ENCODE data around the gene HSPG2. TPM values are rescaled to one million over a fixed set of nuclear protein-coding genes. Genes with fewer than 3 reads are reported as not detected.
A peak's percentile ranks its signal among the peaks of the same experiment; 100 is the strongest.
"Not testable (repeated sequence)": the region's sequence is repeated elsewhere in the genome, so short reads cannot be mapped to it uniquely, and the experiment has no call there.

HSPG2 gene
- total and polyA plus RNA-seq, 8 donors = 50.4 to 164 (median 63.9) TPM

- FAIRE-seq (no peak), DNase-seq (no peak), ATAC-seq (peak in 2 of 4 donors; percentile 6 to 13)
- Histone ChIP-seq H3K4me1 (peaks cover 8 to 17% (median 9%) of the 10 kb centered on the region in 3 donors), H3K9me3 (no peaks in the 10 kb centered on the region), H3K4me3 (no peak overlapping the region), H3K27me3 (no peaks in the 10 kb centered on the region), H3K36me3 (no peaks in the 10 kb centered on the region), H3K27ac (peak overlapping the region in 2 of 4 donors; percentile 42 to 48)
- WGBS, 2 donors = 79 to 87% methylated on average over 9 of the region's 9 CpGs
- TF ChIP-seq, protein P1, sequence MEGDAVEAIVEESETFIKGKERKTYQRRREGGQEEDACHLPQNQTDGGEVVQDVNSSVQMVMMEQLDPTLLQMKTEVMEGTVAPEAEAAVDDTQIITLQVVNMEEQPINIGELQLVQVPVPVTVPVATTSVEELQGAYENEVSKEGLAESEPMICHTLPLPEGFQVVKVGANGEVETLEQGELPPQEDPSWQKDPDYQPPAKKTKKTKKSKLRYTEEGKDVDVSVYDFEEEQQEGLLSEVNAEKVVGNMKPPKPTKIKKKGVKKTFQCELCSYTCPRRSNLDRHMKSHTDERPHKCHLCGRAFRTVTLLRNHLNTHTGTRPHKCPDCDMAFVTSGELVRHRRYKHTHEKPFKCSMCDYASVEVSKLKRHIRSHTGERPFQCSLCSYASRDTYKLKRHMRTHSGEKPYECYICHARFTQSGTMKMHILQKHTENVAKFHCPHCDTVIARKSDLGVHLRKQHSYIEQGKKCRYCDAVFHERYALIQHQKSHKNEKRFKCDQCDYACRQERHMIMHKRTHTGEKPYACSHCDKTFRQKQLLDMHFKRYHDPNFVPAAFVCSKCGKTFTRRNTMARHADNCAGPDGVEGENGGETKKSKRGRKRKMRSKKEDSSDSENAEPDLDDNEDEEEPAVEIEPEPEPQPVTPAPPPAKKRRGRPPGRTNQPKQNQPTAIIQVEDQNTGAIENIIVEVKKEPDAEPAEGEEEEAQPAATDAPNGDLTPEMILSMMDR (IDR thresholded peaks at IDR 0.05) = no peak
- intact Hi-C loops (cut with DNase I) = loop anchor here in 1 of 3 donors (10.0 kb wide), 1 partner anchor 45 kb away; no protein-coding TSS in a partner anchor
Observed at GRCh38 chr1:21909787-21910503, 27.2 kb downstream of the HSPG2 start.

DNA sequence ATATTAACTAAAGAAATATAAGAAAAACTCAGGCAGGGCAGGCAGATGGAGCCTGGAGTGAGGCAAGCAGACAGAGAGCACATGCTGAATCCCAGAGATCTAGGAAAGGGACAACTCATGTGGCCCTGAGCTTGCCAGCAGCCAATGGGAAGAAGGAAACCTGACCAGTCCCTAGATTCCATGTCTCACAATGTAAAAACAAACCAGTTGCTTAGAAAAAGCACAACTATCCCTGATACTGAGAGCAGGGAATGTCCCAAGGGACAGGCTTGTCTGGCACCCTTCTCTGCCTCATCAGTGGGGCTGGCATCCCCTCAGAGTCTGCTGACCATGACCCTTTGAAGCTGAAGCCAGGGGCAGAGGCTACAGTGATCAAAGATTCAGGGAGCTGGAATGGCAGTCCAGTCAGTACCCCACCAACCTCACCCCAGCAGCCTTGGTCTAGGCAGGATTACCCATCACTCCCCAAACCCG lies 27.8 kb downstream of the HSPG2 start:
- DNase-seq = no peak
- Histone ChIP-seq H3K4me1 (peaks cover 2 to 18% (median 8%) of the 10 kb centered on the region in 3 donors), H3K27me3 (no peaks in the 10 kb centered on the region), H3K9me3 (no peaks in the 10 kb centered on the region), H3K36me3 (no peaks in the 10 kb centered on the region), H3K27ac (peak overlapping the region in 2 of 4 donors; percentile 42 to 48), H3K4me3 (no peak overlapping the region)
- TF ChIP-seq, protein P1 (IDR thresholded peaks at IDR 0.05) = no peak
- 79 to 88% methylated on average over 1 of the region's 1 CpG for WGBS, 2 donors
- intact Hi-C loops (cut with DNase I) = loop anchor here in 1 of 3 donors (10.0 kb wide), 1 partner anchor 45 kb away; no protein-coding TSS in a partner anchor
- FAIRE-seq = no peak
- ATAC-seq = no peak

DNA sequence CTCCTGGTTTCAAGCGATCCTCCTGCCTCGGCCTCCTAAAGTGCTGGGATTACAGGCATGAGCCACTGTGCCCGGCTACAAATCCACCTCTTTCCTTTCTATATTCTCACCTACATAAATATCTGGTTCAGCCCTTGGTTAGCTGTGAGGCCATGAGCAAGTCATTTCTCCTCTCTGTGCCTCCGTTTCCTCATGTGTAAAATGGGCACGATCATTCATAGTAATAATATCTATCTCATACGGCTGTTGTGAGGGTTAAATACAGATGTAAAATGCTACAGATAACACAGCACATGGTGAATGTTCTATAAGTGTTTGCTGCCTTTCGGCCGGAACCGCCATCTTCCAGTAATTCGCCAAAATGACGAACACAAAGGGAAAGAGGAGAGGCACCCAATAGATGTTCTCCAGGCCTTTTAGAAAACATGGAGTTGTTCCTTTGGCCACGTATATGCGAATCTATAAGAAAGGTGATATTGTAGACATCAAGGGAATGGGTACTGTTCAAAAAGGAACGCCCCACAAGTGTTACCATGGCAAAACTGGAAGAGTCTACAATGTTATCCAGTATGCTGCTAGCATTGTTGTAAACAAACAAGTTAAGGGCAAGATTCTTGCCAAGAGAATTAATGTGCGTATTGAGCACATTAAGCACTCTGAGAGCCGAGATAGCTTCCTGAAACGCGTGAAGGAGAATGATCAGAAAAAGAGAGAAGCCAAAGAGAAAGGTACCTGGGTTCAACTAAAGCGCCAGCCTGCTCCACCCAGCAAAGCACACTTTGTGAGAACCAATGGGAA lies 29.2 kb downstream of the HSPG2 start:
- ATAC-seq = not testable (repeated sequence)
- peak overlapping the region in 1 of 4 donors; percentile 36 for H3K27ac ChIP-seq

DNA sequence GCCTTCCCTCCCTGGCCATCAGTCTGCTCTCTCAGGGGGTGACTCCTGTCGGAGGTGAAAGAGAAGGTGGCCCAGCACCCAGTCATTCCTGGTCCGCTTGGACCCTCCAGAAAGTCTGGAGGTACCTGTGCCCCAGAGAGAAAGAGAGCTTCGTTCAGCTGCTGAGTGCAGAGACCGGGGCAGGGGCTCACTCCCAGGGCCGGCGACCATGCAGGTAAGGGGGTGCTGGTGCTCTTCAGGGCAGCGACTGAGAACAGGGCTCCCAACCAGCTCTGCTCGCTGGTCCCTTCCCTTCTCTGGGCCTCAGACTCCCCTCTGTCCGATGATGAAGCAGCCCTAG lies 30.1 kb downstream of the HSPG2 start:
- intact Hi-C loops (cut with DNase I) = loop anchor here in 1 of 3 donors (10.0 kb wide), 1 partner anchor 48 kb away; no protein-coding TSS in a partner anchor
- ATAC-seq (no peak), FAIRE-seq (no peak), DNase-seq (no peak)
- Histone ChIP-seq H3K4me3 (no peak overlapping the region), H3K4me1 (peaks cover 9 to 20% (median 18%) of the 10 kb centered on the region in 3 donors), H3K36me3 (no peaks in the 10 kb centered on the region), H3K27ac (peak overlapping the region in 3 of 4 donors; percentile 36 to 84 (median 38)), H3K9me3 (no peaks in the 10 kb centered on the region), H3K27me3 (no peaks in the 10 kb centered on the region)
- 92 to 95% methylated on average over 9 of the region's 9 CpGs for WGBS, 2 donors
- TF ChIP-seq, protein P1 (IDR thresholded peaks at IDR 0.05) = no peak

More for the DNA sequence above, 29.2 kb downstream of the HSPG2 start:
- peaks cover 9 to 20% (median 18%) of the 10 kb centered on the region in 3 donors for H3K4me1 ChIP-seq
- not testable (repeated sequence) for H3K36me3 ChIP-seq, H3K4me3 ChIP-seq, H3K9me3 ChIP-seq, H3K27me3 ChIP-seq, FAIRE-seq, DNase-seq
- WGBS, 2 donors = 76 to 78% methylated on average over 19 of the region's 19 CpGs
- intact Hi-C loops (cut with DNase I) = loop anchor here in 1 of 3 donors (10.0 kb wide), 1 partner anchor 47 kb away; no protein-coding TSS in a partner anchor

Data from pancreas (tissue), 10 donors.